Lower leg skin (tissue), 4 donors: ENCODE measurements around the gene ZNF511. TPM values are rescaled to one million over a fixed set of nuclear protein-coding genes. Genes with fewer than 3 reads are reported as not detected.
A peak's percentile ranks its signal among the peaks of the same experiment; 100 is the strongest.

Experiments
- DNase-seq, 2 donors: peaks; one replicate each; pipeline ENCODE4 v3.0.0-alpha.2; 2019; ENCODE audit warnings: low spot score in 2 of 2
- H3K4me3 ChIP-seq: fragments of 200-600 bp; sonication (generic); 2 replicates; pipeline ENCODE4 v1.5.1; 2017; ENCODE audit warnings: mild to moderate bottlenecking, low read depth; ENCODE audit not compliant: poor library complexity, severe bottlenecking
- POLR2A ChIP-seq, 2 donors: fragments of 450-650 bp; IDR thresholded peaks; one replicate each; pipeline ENCODE4 v1.6.1; 2016 to 2017; ENCODE audit warnings: antibody characterized with exemption in 2 of 2, mild to moderate bottlenecking in 1 of 2, moderate library complexity in 1 of 2
- WGBS, 2 donors: methylation state at CpG; one replicate each; pipeline ENCODE4 v1.1.5; 2018; 5-methylcytosine and 5-hydroxymethylcytosine counted together
- intact Hi-C: fragments of 100-400 bp; cut with DNase I; formaldehyde crosslinking; loops from one replicate; pipeline ENCODE4 v1.15.0; 2023; ENCODE audit warnings: low total_unique reads
- total RNA-seq, 4 donors: library from RNA; depleted of rRNA; stranded (reverse); fragments of >200 nt; gene quantifications; one replicate each; pipeline ENCODE4 v1.1.0, GENCODE V29; 2016
- TF ChIP-seq, protein P1 (sequence below), 3 donors: fragments of 450-650 bp; IDR thresholded peaks; one replicate each; pipeline ENCODE4 v1.5.1; 2016; ENCODE audit warnings: antibody characterized with exemption in 3 of 3, mild to moderate bottlenecking in 3 of 3, moderate library complexity in 2 of 3

ZNF511 gene
- total RNA-seq, 4 donors from 2014 or later = 15.8 to 30.3 (median 22.0) TPM

DNA sequence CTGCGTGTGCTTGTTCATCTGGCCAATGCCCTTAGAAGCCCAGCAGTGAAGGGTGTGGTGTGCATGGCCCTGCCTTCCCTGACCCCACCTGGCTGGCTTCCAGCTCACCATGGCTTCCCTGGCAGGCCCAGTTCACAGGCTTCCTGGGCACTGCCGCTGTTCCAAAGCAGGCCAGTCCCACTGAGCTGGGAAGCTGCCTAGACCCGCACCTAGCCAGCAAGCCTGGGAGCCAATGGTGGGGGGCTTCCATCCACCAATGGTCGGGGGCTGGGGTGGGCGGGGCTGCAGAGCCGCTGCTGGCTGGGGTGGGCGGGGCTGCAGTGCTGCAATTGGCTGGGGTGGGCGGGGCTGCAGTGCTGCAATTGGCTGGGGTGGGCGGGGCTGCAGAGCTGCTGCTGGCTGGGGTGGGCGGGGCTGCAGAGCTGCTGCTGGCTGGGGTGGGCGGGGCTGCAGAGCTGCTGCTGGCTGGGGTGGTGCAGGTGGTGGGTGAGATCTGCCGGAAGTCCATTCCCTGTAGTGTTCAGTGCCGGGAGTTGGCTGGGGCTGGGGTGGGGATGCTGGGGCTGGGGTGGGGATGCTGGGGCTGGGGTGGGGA, 15.6 kb downstream of the ZNF511 start:
- intact Hi-C loops = no loop called here
- no peak for TF ChIP-seq POLR2A (IDR thresholded peaks at IDR 0.05)
- TF ChIP-seq, protein P1, sequence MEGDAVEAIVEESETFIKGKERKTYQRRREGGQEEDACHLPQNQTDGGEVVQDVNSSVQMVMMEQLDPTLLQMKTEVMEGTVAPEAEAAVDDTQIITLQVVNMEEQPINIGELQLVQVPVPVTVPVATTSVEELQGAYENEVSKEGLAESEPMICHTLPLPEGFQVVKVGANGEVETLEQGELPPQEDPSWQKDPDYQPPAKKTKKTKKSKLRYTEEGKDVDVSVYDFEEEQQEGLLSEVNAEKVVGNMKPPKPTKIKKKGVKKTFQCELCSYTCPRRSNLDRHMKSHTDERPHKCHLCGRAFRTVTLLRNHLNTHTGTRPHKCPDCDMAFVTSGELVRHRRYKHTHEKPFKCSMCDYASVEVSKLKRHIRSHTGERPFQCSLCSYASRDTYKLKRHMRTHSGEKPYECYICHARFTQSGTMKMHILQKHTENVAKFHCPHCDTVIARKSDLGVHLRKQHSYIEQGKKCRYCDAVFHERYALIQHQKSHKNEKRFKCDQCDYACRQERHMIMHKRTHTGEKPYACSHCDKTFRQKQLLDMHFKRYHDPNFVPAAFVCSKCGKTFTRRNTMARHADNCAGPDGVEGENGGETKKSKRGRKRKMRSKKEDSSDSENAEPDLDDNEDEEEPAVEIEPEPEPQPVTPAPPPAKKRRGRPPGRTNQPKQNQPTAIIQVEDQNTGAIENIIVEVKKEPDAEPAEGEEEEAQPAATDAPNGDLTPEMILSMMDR (IDR thresholded peaks at IDR 0.05) = no peak
- H3K4me3 ChIP-seq = no peak overlapping the region
- no peak for DNase-seq
- 9 to 11% methylated on average over 4 to 5 of the region's 13 CpGs for WGBS, 2 donors

- TF ChIP-seq, protein P1 (IDR thresholded peaks at IDR 0.05) = no peak
- no peak for TF ChIP-seq POLR2A (IDR thresholded peaks at IDR 0.05)
- WGBS, 2 donors = 16 to 22% methylated on average over 7 to 16 of the region's 20 CpGs
- H3K4me3 ChIP-seq = no peak overlapping the region
- no peak for DNase-seq
- intact Hi-C loops = no loop called here
Measured at GRCh38 chr10:133324857-133325260, 16.1 kb downstream of the ZNF511 start.

GRCh38 chr10:133325440-133326222, 16.9 kb downstream of the ZNF511 start:
- DNase-seq = no peak
- intact Hi-C loops = no loop called here
- TF ChIP-seq POLR2A (IDR thresholded peaks at IDR 0.05) = no peak
- TF ChIP-seq, protein P1 (IDR thresholded peaks at IDR 0.05) = no peak
- WGBS, 2 donors = 2 to 9% methylated on average over 16 to 72 of the region's 91 CpGs
- H3K4me3 ChIP-seq = peak overlapping the region; percentile 17

GRCh38 chr10:133326223-133326551, 17.5 kb downstream of the ZNF511 start:
- WGBS, 2 donors = 35 to 36% methylated on average over 9 of the region's 9 CpGs
- no peak overlapping the region for H3K4me3 ChIP-seq
- DNase-seq = no peak
- intact Hi-C loops = no loop called here
- TF ChIP-seq, protein P1 (IDR thresholded peaks at IDR 0.05) = no peak
- TF ChIP-seq POLR2A (IDR thresholded peaks at IDR 0.05) = no peak

DNA sequence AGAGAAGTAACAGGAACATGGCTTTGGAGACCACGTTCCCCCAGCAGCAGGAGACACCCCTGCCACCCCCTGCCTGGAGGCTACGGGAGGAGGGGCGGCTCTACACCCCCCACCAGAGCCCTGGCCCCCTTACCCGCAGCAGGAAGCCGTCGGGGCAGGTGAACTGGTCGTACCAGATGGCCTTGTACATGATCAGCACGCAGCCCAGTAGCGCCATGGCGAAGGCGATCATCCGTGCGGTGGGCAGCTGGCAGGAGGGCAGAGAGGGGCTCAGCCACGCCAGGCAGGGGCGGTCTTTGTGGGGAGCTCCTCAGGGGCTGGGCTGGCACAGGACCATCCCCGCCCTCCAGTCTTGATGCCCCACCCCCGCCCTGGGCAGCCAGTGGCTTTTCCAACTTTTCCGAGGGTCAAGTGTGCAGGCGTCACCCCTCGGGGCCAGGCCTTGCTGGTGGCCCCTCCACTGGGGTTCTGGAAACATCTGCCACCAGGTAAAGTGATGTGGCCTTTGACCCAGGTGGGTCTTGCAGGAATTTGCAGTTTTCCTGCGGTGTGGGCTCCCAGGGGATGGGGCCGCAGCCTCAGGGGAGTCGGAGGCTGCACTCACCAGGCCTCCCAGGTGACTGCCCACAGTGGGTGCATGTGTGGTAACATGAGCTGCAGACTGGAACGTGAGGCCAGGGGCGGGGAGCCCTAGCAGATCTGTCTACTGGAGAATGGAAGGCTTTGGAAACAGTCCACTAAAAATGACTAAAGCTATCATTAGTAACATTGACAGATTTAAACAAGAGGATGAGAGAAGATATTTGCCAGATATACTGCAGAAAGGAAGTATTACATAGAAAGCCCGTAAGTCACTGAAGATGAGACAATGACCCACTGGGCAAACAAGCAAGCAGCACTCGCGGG, 18.3 kb downstream of the ZNF511 start:
- no peak overlapping the region for H3K4me3 ChIP-seq
- no peak for TF ChIP-seq POLR2A (IDR thresholded peaks at IDR 0.05)
- TF ChIP-seq, protein P1 (IDR thresholded peaks at IDR 0.05) = no peak
- no peak for DNase-seq
- WGBS, 2 donors = 25 to 26% methylated on average over 17 to 18 of the region's 28 CpGs
- intact Hi-C loops = no loop called here
